HG02884 (cell line): ENCODE data around the gene CTRB1.
A peak's percentile ranks its signal among the peaks of the same experiment; 100 is the strongest.

Experiments
- ATAC-seq: cut with Tn5 transposase; IDR thresholded peaks from one replicate; pipeline ENCODE4 v1.9.1; 2021; ENCODE audit warnings: mild to moderate bottlenecking, moderate library complexity; ENCODE audit not compliant: unreplicated experiment

Gene CTRB1

GRCh38 chr16:75252946-75253911 lies 34.4 kb downstream of the CTRB1 start:
- ATAC-seq, result no peak

- no peak for ATAC-seq
Observed at GRCh38 chr16:75254359-75254837, 35.6 kb downstream of the CTRB1 start.

- ATAC-seq, result no peak
Observed at GRCh38 chr16:75256059-75256571, 37.3 kb downstream of the CTRB1 start.

- ATAC-seq, result no peak
Observed at GRCh38 chr16:75256696-75257343, 38.0 kb downstream of the CTRB1 start.

GRCh38 chr16:75257886-75258806 lies 39.4 kb downstream of the CTRB1 start:
- no peak for ATAC-seq

- ATAC-seq, result no peak
Observed at GRCh38 chr16:75258807-75259141, 40.0 kb downstream of the CTRB1 start.

- no peak for ATAC-seq
Observed at GRCh38 chr16:75260851-75261589, 42.2 kb downstream of the CTRB1 start.

GRCh38 chr16:75261590-75262078 lies 42.8 kb downstream of the CTRB1 start:
- ATAC-seq, result no peak

- ATAC-seq, result no peak
Observed at GRCh38 chr16:75262104-75262799, 43.5 kb downstream of the CTRB1 start.

- no peak for ATAC-seq
Observed at GRCh38 chr16:75262800-75263127, 44.0 kb downstream of the CTRB1 start.

- ATAC-seq, result no peak
Observed at GRCh38 chr16:75263291-75263962, 44.6 kb downstream of the CTRB1 start.

- no peak for ATAC-seq
Observed at GRCh38 chr16:75263963-75264445, 45.2 kb downstream of the CTRB1 start.

GRCh38 chr16:75264457-75264998 lies 45.7 kb downstream of the CTRB1 start:
- no peak for ATAC-seq

GRCh38 chr16:75264999-75265910 lies 46.5 kb downstream of the CTRB1 start:
- ATAC-seq, result peak; percentile 13

- ATAC-seq, result peak; percentile 66
Observed at GRCh38 chr16:75265911-75266701, 47.3 kb downstream of the CTRB1 start.

- ATAC-seq, result no peak
Observed at GRCh38 chr16:75266738-75267630, 48.2 kb downstream of the CTRB1 start.
